ENCODE data around the gene LCE1E. TPM values are rescaled to one million over a fixed set of nuclear protein-coding genes. Genes with fewer than 3 reads are reported as not detected.

LCE1E gene
- total RNA-seq, 2 donors from 2014 or later = not detected

DNA sequence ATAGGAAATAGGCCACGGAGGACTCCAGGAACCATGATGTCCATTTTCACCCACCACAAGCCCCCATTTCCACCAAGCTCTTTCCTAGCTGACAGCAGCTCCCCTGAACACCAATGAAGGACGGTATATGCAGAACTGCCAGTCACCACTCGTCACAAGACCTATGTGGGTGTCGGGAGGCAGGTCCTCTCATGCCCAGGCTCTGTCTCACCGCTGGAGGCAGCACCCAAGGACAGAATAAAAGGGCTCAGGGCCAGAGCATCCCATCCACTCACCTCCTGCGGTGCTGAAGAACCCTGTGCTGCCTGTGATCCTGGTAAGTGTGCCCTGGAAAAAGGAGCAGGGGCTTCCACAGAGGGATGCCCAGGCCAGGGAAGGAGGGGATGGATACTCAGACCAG, 11.2 kb upstream of the LCE1E start, which contains the start of gene LCE1F:
Gene LCE1F, plus strand, starts transcription at position 266 of the 400 bp plus-strand sequence. CDS start 1,232 bp downstream, outside the sequence.
- H3K9ac ChIP-seq (ENCODE audit: extremely low read depth, low read length, poor library complexity, severe bottlenecking) = no peak within 1 kb of the TSS
- H3K36me3 Mint-ChIP-seq (ENCODE audit: low read depth) = no peaks in the 10 kb centered on the region
- no peaks in the 10 kb centered on the region for H3K27me3 ChIP-seq (ENCODE audit: control insufficient read depth, insufficient read depth, low read length, poor library complexity, severe bottlenecking)
- H3K27ac Mint-ChIP-seq = no peak within 1 kb of the TSS
- peaks cover 88% of the 10 kb centered on the region for H3K9me3 Mint-ChIP-seq
- H3K4me1 ChIP-seq (ENCODE audit: control insufficient read depth, insufficient read depth, low read length) = no peaks in the 10 kb centered on the region
- H3K4me3 ChIP-seq (ENCODE audit: low read length) = no peak within 1 kb of the TSS
- no peak within 1 kb of the TSS for H3K27ac ChIP-seq (ENCODE audit: low read depth, low read length)
- no peaks in the 10 kb centered on the region for H3K27me3 Mint-ChIP-seq (ENCODE audit: insufficient read depth)
- no peaks in the 10 kb centered on the region for H3K36me3 ChIP-seq (ENCODE audit: control insufficient read depth, insufficient read depth, low read length)
- no peaks in the 10 kb centered on the region for H3K4me1 Mint-ChIP-seq
- TF ChIP-seq, protein P1, sequence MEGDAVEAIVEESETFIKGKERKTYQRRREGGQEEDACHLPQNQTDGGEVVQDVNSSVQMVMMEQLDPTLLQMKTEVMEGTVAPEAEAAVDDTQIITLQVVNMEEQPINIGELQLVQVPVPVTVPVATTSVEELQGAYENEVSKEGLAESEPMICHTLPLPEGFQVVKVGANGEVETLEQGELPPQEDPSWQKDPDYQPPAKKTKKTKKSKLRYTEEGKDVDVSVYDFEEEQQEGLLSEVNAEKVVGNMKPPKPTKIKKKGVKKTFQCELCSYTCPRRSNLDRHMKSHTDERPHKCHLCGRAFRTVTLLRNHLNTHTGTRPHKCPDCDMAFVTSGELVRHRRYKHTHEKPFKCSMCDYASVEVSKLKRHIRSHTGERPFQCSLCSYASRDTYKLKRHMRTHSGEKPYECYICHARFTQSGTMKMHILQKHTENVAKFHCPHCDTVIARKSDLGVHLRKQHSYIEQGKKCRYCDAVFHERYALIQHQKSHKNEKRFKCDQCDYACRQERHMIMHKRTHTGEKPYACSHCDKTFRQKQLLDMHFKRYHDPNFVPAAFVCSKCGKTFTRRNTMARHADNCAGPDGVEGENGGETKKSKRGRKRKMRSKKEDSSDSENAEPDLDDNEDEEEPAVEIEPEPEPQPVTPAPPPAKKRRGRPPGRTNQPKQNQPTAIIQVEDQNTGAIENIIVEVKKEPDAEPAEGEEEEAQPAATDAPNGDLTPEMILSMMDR (conservative IDR thresholded peaks at IDR 0.05) = no peak
- H3K4me3 Mint-ChIP-seq = no peak within 1 kb of the TSS
- DNase-seq = no peak
- H3K9me3 ChIP-seq (ENCODE audit: control insufficient read depth, low read length) = peaks cover 66% of the 10 kb centered on the region
- 48% methylated on average over 6 of the region's 6 CpGs; no CpG with 5 or more reads in 1 of the 2 experiments for WGBS, 2 experiments (ENCODE audit: insufficient coverage in 1 of 2, insufficient read length in 1 of 2)

DNA sequence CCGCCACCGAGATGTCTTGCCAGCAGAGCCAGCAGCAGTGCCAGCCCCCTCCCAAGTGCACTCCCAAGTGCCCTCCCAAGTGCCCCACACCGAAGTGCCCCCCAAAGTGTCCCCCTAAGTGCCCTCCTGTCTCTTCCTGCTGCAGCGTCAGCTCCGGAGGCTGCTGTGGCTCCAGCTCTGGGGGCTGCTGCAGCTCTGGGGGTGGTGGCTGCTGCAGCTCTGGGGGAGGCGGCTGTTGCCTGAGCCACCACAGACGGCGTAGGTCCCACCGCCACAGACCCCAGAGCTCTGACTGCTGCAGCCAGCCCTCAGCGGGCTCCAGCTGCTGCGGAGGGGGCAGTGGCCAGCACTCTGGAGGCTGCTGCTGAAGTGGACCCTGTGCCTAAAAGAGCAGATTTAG, 9.7 kb upstream of the LCE1E start:
- no peak overlapping the region for H3K27ac Mint-ChIP-seq
- peaks cover 80% of the 10 kb centered on the region for H3K9me3 Mint-ChIP-seq
- 77% methylated on average over 3 to 11 of the region's 11 CpGs for WGBS, 2 experiments (ENCODE audit: insufficient coverage in 1 of 2, insufficient read length in 1 of 2)

DNA sequence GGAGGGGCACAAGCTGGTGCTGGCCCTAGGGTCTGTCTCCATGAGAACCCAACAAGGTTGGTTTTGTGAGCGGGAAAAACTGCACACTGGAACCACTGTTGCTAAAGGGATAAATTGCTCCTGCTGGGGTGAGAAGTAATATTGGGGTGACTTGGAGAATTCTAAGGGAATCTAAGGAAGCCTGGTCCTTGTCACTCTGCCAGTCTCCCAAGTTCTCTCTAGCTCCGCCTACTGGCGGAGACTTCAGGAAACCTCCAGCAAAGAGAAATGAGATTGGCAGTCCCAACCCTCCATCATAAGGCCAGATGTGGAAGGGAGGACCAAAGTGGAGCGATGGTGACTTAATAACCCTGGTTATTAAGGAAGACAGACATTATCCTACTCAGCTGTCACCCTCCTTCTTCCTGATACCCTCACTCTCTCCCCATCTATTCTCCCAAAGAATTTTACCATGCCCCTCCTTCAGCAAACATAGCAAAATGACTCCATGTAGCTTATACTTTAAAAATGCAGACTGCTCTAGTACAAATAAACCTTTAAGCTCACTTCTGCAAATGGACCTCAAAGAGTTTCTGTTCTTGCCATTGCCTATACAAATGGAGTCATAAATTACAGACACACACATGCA, 8.4 kb upstream of the LCE1E start:
- H3K36me3 ChIP-seq (ENCODE audit: control insufficient read depth, insufficient read depth, low read length) = no peaks in the 10 kb centered on the region
- H3K9me3 ChIP-seq (ENCODE audit: control insufficient read depth, low read length) = peaks cover 61% of the 10 kb centered on the region
- peak; percentile 44 for DNase-seq
- no peaks in the 10 kb centered on the region for H3K4me1 Mint-ChIP-seq
- no peaks in the 10 kb centered on the region for H3K4me1 ChIP-seq (ENCODE audit: control insufficient read depth, insufficient read depth, low read length)
- no peak overlapping the region for H3K27ac Mint-ChIP-seq
- no peak overlapping the region for H3K4me3 ChIP-seq (ENCODE audit: low read length)
- H3K9ac ChIP-seq (ENCODE audit: extremely low read depth, low read length, poor library complexity, severe bottlenecking) = no peak overlapping the region
- TF ChIP-seq, protein P1 (conservative IDR thresholded peaks at IDR 0.05) = no peak
- H3K27me3 ChIP-seq (ENCODE audit: control insufficient read depth, insufficient read depth, low read length, poor library complexity, severe bottlenecking) = no peaks in the 10 kb centered on the region
- 38 to 70% methylated on average over 3 to 4 of the region's 4 CpGs for WGBS, 2 experiments (ENCODE audit: insufficient coverage in 1 of 2, insufficient read length in 1 of 2)
- no peaks in the 10 kb centered on the region for H3K27me3 Mint-ChIP-seq (ENCODE audit: insufficient read depth)
- H3K9me3 Mint-ChIP-seq = peaks cover 78% of the 10 kb centered on the region
- H3K4me3 Mint-ChIP-seq = no peak overlapping the region
- H3K36me3 Mint-ChIP-seq (ENCODE audit: low read depth) = no peaks in the 10 kb centered on the region
- no peak overlapping the region for H3K27ac ChIP-seq (ENCODE audit: low read depth, low read length)

More for the DNA sequence above, 9.7 kb upstream of the LCE1E start:
- H3K4me1 Mint-ChIP-seq = no peaks in the 10 kb centered on the region
- TF ChIP-seq, protein P1 (conservative IDR thresholded peaks at IDR 0.05) = no peak
- Histone ChIP-seq H3K4me3 (ENCODE audit: low read length) (no peak overlapping the region), H3K27ac (ENCODE audit: low read depth, low read length) (no peak overlapping the region), H3K4me1 (ENCODE audit: control insufficient read depth, insufficient read depth, low read length) (no peaks in the 10 kb centered on the region), H3K27me3 (ENCODE audit: control insufficient read depth, insufficient read depth, low read length, poor library complexity, severe bottlenecking) (no peaks in the 10 kb centered on the region), H3K9me3 (ENCODE audit: control insufficient read depth, low read length) (peaks cover 56% of the 10 kb centered on the region), H3K36me3 (ENCODE audit: control insufficient read depth, insufficient read depth, low read length) (no peaks in the 10 kb centered on the region), H3K9ac (ENCODE audit: extremely low read depth, low read length, poor library complexity, severe bottlenecking) (no peak overlapping the region)
- no peaks in the 10 kb centered on the region for H3K36me3 Mint-ChIP-seq (ENCODE audit: low read depth)
- DNase-seq = no peak
- no peak overlapping the region for H3K4me3 Mint-ChIP-seq
- H3K27me3 Mint-ChIP-seq (ENCODE audit: insufficient read depth) = no peaks in the 10 kb centered on the region

Data from endodermal cell (in vitro differentiated cells).